GM23338 (cell line): Measurements from ENCODE around the gene OR2T3. TPM values are rescaled to one million over a fixed set of nuclear protein-coding genes. Genes with fewer than 3 reads are reported as not detected.
"Not testable (repeated sequence)": the region's sequence is repeated elsewhere in the genome, so short reads cannot be mapped to it uniquely, and the experiment has no call there.

Experiments used
- ATAC-seq: fragments of 200-7000 bp; cut with Tn5 transposase; 3 replicates; pipeline ENCODE4 v1.9.1; 2020
- DNase-seq: peaks from one replicate; pipeline ENCODE4 v3.0.0-alpha.2; 2015; ENCODE audit warnings: low spot score
- H2AFZ ChIP-seq: fragments of 200-600 bp; sonication (generic); 2 replicates; pipeline ENCODE4 v1.8.0; 2016; ENCODE audit warnings: antibody characterized with exemption, mild to moderate bottlenecking, moderate library complexity
- H3F3A ChIP-seq: fragments of 200-600 bp; sonication (generic); replicated peaks from 2 replicates; pipeline ENCODE4 v1.8.0; 2017; ENCODE audit warnings: antibody characterized with exemption, mixed run types, low read depth
- H3K27ac ChIP-seq: fragments of 200-600 bp; sonication (generic); 2 replicates; pipeline ENCODE4 v1.6.1; 2016; ENCODE audit warnings: low read depth
- H3K27me3 ChIP-seq: fragments of 200-600 bp; sonication (generic); 2 replicates; pipeline ENCODE4 v1.8.0; 2016; ENCODE audit warnings: mild to moderate bottlenecking, mixed run types, moderate library complexity; ENCODE audit not compliant: insufficient read depth
- H3K36me3 ChIP-seq: fragments of 200-600 bp; sonication (generic); 2 replicates; pipeline ENCODE4 v1.8.0; 2016; ENCODE audit warnings: mild to moderate bottlenecking; ENCODE audit not compliant: insufficient read depth
- H3K4me1 ChIP-seq: fragments of 200-600 bp; sonication (generic); 2 replicates; pipeline ENCODE4 v1.8.0; 2016; ENCODE audit warnings: mild to moderate bottlenecking, moderate library complexity; ENCODE audit not compliant: insufficient read depth
- H3K4me2 ChIP-seq: fragments of 200-600 bp; sonication (generic); 2 replicates; pipeline ENCODE4 v1.7.1; 2017; ENCODE audit warnings: mixed run types
- H3K4me3 ChIP-seq: fragments of 200-600 bp; sonication (generic); 2 replicates; pipeline ENCODE4 v1.6.1; 2016; ENCODE audit warnings: mixed run types
- H3K79me2 ChIP-seq: fragments of 200-600 bp; sonication (generic); replicated peaks from 2 replicates; pipeline ENCODE4 v1.8.0; 2017; ENCODE audit warnings: mild to moderate bottlenecking; ENCODE audit not compliant: insufficient read depth
- H3K9me2 ChIP-seq: fragments of 200-600 bp; sonication (generic); 2 replicates; pipeline ENCODE4 v1.8.0; 2017; ENCODE audit not compliant: insufficient read depth
- H4K20me1 ChIP-seq: fragments of 200-600 bp; sonication (generic); replicated peaks from 2 replicates; pipeline ENCODE4 v1.8.0; 2017; ENCODE audit warnings: mild to moderate bottlenecking; ENCODE audit not compliant: insufficient read depth
- H3K27ac Mint-ChIP-seq: 2 replicates; pipeline ENCODE4 v1.8.0; 2020; ENCODE audit warnings: inconsistent platforms, mild to moderate bottlenecking, moderate library complexity, mixed read lengths
- H3K27me3 Mint-ChIP-seq: 3 replicates; pipeline ENCODE4 v1.8.0; 2022; ENCODE audit warnings: low read depth, mild to moderate bottlenecking, moderate library complexity, mixed read lengths, inconsistent platforms; ENCODE audit not compliant: insufficient read depth, poor library complexity
- H3K36me3 Mint-ChIP-seq: 3 replicates; pipeline ENCODE4 v1.8.0; 2021; ENCODE audit warnings: low read depth, mild to moderate bottlenecking, inconsistent platforms, moderate library complexity, mixed read lengths
- H3K4me1 Mint-ChIP-seq: 3 replicates; pipeline ENCODE4 v1.8.0; 2020; ENCODE audit warnings: mild to moderate bottlenecking, inconsistent platforms, mixed read lengths
- H3K4me3 Mint-ChIP-seq: 3 replicates; pipeline ENCODE4 v1.8.0; 2021; ENCODE audit warnings: moderate library complexity, mild to moderate bottlenecking, inconsistent platforms, mixed read lengths
- H3K9me3 Mint-ChIP-seq: 3 replicates; pipeline ENCODE4 v1.8.0; 2020; ENCODE audit warnings: moderate library complexity, mild to moderate bottlenecking, inconsistent platforms, mixed read lengths
- polyA plus RNA-seq: library from polyadenylated mRNA; unstranded; fragments of >200 nt; fragmentation: Nextera tagmentation; extraction: Ambion mirVana; gene quantifications from 2 replicates; pipeline ENCODE4 v1.2.1, GENCODE V29; 2016
- total RNA-seq: library from RNA; depleted of rRNA; stranded (reverse); fragments of >200 nt; shearing (Covaris generic); gene quantifications from 2 replicates; pipeline ENCODE4 v1.2.3, GENCODE V29; 2014

Gene OR2T3
- total and polyA plus RNA-seq, 2 experiments from 2014 or later, result not detected

GRCh38 chr1:248434913-248435312, 38.2 kb upstream of the OR2T3 start:
- H3K79me2 ChIP-seq, H3K4me2 ChIP-seq, H3K4me3 ChIP-seq, H3K4me3 Mint-ChIP-seq, H4K20me1 ChIP-seq, H2AFZ ChIP-seq, H3K27ac ChIP-seq, H3K27me3 ChIP-seq, H3K27ac Mint-ChIP-seq, H3K9me2 ChIP-seq, DNase-seq, H3K36me3 ChIP-seq, H3K4me1 ChIP-seq, H3F3A ChIP-seq, H3K27me3 Mint-ChIP-seq, H3K4me1 Mint-ChIP-seq, ATAC-seq: not testable (repeated sequence)
- Mint-ChIP-seq H3K9me3 (peaks cover 61% of the 10 kb centered on the region), H3K36me3 (peaks cover 23% of the 10 kb centered on the region)

DNA sequence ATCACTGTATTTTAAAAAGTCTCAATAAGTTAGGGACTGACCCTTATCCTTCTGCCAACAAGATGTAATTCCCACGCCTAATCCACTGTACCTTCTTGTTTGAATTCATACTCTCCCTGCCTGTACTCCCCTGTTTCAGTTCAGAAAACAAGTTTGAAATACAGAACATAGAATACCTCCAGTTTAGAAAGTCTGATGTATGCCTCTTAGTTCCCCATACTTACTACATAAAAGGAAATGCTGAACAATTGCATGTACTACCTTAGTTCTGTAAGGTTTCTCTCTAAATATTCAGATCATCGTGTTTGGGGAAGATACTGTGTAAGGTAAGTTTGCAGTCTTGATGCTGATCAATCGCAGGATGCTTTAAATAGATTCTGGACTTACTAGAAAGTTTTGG, 36.8 kb upstream of the OR2T3 start:
- DNase-seq, H4K20me1 ChIP-seq, H3K79me2 ChIP-seq, H3K4me1 ChIP-seq, ATAC-seq, H2AFZ ChIP-seq, H3K4me3 Mint-ChIP-seq, H3F3A ChIP-seq, H3K4me2 ChIP-seq, H3K27me3 ChIP-seq, H3K36me3 ChIP-seq, H3K4me1 Mint-ChIP-seq, H3K27ac Mint-ChIP-seq, H3K27me3 Mint-ChIP-seq, H3K27ac ChIP-seq, H3K4me3 ChIP-seq, H3K9me2 ChIP-seq: not testable (repeated sequence)
- Mint-ChIP-seq H3K36me3 (peaks cover 16% of the 10 kb centered on the region), H3K9me3 (peaks cover 61% of the 10 kb centered on the region)

GRCh38 chr1:248438668-248439067, 34.5 kb upstream of the OR2T3 start:
- H3K4me1 ChIP-seq, H3K27ac Mint-ChIP-seq, H4K20me1 ChIP-seq, H3K36me3 Mint-ChIP-seq, H3F3A ChIP-seq, DNase-seq, H3K4me1 Mint-ChIP-seq, ATAC-seq, H3K27me3 ChIP-seq, H3K27ac ChIP-seq, H3K4me2 ChIP-seq, H3K4me3 Mint-ChIP-seq, H2AFZ ChIP-seq, H3K79me2 ChIP-seq, H3K27me3 Mint-ChIP-seq, H3K9me2 ChIP-seq, H3K4me3 ChIP-seq, H3K36me3 ChIP-seq: not testable (repeated sequence)
- peaks cover 65% of the 10 kb centered on the region for H3K9me3 Mint-ChIP-seq

GRCh38 chr1:248439283-248439682, 33.9 kb upstream of the OR2T3 start:
- H3K79me2 ChIP-seq, H3K36me3 ChIP-seq, ATAC-seq, DNase-seq, H3K4me1 Mint-ChIP-seq, H3K4me2 ChIP-seq, H3K27ac ChIP-seq, H3K27ac Mint-ChIP-seq, H4K20me1 ChIP-seq, H3K4me3 Mint-ChIP-seq, H2AFZ ChIP-seq, H3K27me3 Mint-ChIP-seq, H3K27me3 ChIP-seq, H3K4me1 ChIP-seq, H3K36me3 Mint-ChIP-seq, H3F3A ChIP-seq, H3K4me3 ChIP-seq, H3K9me2 ChIP-seq: not testable (repeated sequence)
- H3K9me3 Mint-ChIP-seq, result peaks cover 70% of the 10 kb centered on the region

- not testable (repeated sequence) for H3K4me3 ChIP-seq, H3F3A ChIP-seq, DNase-seq, H4K20me1 ChIP-seq, H3K27me3 ChIP-seq, H3K4me1 ChIP-seq, H3K27ac Mint-ChIP-seq, ATAC-seq, H2AFZ ChIP-seq, H3K4me3 Mint-ChIP-seq, H3K79me2 ChIP-seq, H3K27me3 Mint-ChIP-seq, H3K27ac ChIP-seq, H3K36me3 ChIP-seq, H3K9me2 ChIP-seq, H3K4me1 Mint-ChIP-seq, H3K4me2 ChIP-seq
- H3K36me3 Mint-ChIP-seq, result peaks cover 11% of the 10 kb centered on the region; the same call in 2 of the 3 replicates
- H3K9me3 Mint-ChIP-seq, result peaks cover 82% of the 10 kb centered on the region
These were observed 30.5 kb upstream of the OR2T3 start for GRCh38 chr1:248442500-248443277.

GRCh38 chr1:248444603-248445002, 28.5 kb upstream of the OR2T3 start:
- not testable (repeated sequence) for H3K36me3 ChIP-seq, H3K79me2 ChIP-seq, H3K4me2 ChIP-seq, H3K27me3 ChIP-seq, H2AFZ ChIP-seq, H3K4me3 Mint-ChIP-seq, H3K27ac Mint-ChIP-seq, H4K20me1 ChIP-seq, H3K9me2 ChIP-seq, ATAC-seq, H3K27ac ChIP-seq, H3F3A ChIP-seq, DNase-seq, H3K4me3 ChIP-seq, H3K27me3 Mint-ChIP-seq, H3K4me1 Mint-ChIP-seq, H3K4me1 ChIP-seq
- H3K9me3 Mint-ChIP-seq, result peaks cover 71% of the 10 kb centered on the region
- peaks cover 11% of the 10 kb centered on the region; the same call in 2 of the 3 replicates for H3K36me3 Mint-ChIP-seq
